Mammary epithelial cell (primary cell): ENCODE results near the gene IGF2.

ENCODE experiments used
- CTCF ChIP-seq, 2 donors: IDR thresholded peaks in 1 of 2; conservative IDR thresholded peaks in 1 of 2; 2 replicates each; pipeline ENCODE4 v1.5.1; 2011 to 2012; ENCODE audit warnings: inconsistent platforms in 2 of 2, low read length in 2 of 2, mild to moderate bottlenecking in 2 of 2, control low read depth in 1 of 2, low read depth in 1 of 2; ENCODE audit not compliant: insufficient read depth in 1 of 2; ENCODE audit errors: extremely low read depth in 1 of 2
- EZH2 ChIP-seq: IDR thresholded peaks from 2 replicates; pipeline ENCODE4 v1.6.1; 2012; ENCODE audit warnings: low read length, inconsistent platforms, borderline replicate concordance

- TF ChIP-seq CTCF (conservative IDR thresholded peaks at IDR 0.05 in 1 of 2, IDR thresholded peaks at IDR 0.05 in 1 of 2; ENCODE audit: extremely low read depth in 1 of 2, insufficient read depth in 1 of 2, low read depth in 1 of 2, low read length in 2 of 2) (no peak), EZH2 (no peak)
Measured at GRCh38 chr11:2102132-2102882, 36.9 kb downstream of the IGF2 start.
